Measurements from ENCODE around the gene ZNF263. TPM values are rescaled to one million over a fixed set of nuclear protein-coding genes. Genes with fewer than 3 reads are reported as not detected.

ZNF263 gene
- total and polyA plus RNA-seq, 2 experiments from 2014 or later: 9.2 to 66.9 TPM

DNA sequence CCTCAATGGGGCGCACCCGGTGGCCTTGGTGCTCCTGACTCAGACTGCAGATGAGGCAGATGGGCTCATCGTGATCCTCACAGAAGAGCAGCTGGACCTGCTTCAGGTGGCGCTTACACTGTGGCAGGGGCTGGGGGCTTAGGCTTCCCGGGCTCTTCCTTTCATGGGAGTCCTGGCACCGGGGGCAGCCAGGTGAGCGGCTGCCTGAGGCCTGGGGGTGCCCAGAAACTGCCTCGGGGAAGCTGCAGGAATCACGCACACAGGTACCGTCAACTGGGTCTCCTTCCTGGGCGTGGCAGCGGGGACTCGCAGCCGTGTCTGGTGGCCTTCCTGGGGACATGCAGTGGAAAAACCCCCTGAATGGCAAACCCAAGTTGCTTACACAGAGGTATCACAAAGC, 33.8 kb upstream of the ZNF263 start:
- ATAC-seq (no peak), DNase-seq (ENCODE audit: low spot score) (no peak)
- TF ChIP-seq, protein P1, sequence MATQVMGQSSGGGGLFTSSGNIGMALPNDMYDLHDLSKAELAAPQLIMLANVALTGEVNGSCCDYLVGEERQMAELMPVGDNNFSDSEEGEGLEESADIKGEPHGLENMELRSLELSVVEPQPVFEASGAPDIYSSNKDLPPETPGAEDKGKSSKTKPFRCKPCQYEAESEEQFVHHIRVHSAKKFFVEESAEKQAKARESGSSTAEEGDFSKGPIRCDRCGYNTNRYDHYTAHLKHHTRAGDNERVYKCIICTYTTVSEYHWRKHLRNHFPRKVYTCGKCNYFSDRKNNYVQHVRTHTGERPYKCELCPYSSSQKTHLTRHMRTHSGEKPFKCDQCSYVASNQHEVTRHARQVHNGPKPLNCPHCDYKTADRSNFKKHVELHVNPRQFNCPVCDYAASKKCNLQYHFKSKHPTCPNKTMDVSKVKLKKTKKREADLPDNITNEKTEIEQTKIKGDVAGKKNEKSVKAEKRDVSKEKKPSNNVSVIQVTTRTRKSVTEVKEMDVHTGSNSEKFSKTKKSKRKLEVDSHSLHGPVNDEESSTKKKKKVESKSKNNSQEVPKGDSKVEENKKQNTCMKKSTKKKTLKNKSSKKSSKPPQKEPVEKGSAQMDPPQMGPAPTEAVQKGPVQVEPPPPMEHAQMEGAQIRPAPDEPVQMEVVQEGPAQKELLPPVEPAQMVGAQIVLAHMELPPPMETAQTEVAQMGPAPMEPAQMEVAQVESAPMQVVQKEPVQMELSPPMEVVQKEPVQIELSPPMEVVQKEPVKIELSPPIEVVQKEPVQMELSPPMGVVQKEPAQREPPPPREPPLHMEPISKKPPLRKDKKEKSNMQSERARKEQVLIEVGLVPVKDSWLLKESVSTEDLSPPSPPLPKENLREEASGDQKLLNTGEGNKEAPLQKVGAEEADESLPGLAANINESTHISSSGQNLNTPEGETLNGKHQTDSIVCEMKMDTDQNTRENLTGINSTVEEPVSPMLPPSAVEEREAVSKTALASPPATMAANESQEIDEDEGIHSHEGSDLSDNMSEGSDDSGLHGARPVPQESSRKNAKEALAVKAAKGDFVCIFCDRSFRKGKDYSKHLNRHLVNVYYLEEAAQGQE (IDR thresholded peaks at IDR 0.05; ENCODE audit: unreplicated experiment): no peak
- TF ChIP-seq, protein P2, sequence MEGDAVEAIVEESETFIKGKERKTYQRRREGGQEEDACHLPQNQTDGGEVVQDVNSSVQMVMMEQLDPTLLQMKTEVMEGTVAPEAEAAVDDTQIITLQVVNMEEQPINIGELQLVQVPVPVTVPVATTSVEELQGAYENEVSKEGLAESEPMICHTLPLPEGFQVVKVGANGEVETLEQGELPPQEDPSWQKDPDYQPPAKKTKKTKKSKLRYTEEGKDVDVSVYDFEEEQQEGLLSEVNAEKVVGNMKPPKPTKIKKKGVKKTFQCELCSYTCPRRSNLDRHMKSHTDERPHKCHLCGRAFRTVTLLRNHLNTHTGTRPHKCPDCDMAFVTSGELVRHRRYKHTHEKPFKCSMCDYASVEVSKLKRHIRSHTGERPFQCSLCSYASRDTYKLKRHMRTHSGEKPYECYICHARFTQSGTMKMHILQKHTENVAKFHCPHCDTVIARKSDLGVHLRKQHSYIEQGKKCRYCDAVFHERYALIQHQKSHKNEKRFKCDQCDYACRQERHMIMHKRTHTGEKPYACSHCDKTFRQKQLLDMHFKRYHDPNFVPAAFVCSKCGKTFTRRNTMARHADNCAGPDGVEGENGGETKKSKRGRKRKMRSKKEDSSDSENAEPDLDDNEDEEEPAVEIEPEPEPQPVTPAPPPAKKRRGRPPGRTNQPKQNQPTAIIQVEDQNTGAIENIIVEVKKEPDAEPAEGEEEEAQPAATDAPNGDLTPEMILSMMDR (conservative IDR thresholded peaks at IDR 0.05; ENCODE audit: low read depth in 2 of 2): no peak
- no peak for TF ChIP-seq EZH2phosphoT487 (IDR thresholded peaks at IDR 0.05; ENCODE audit: unreplicated experiment)
- TF ChIP-seq NANOG (IDR thresholded peaks at IDR 0.05; ENCODE audit: borderline replicate concordance): no peak
- TF ChIP-seq, protein P3, sequence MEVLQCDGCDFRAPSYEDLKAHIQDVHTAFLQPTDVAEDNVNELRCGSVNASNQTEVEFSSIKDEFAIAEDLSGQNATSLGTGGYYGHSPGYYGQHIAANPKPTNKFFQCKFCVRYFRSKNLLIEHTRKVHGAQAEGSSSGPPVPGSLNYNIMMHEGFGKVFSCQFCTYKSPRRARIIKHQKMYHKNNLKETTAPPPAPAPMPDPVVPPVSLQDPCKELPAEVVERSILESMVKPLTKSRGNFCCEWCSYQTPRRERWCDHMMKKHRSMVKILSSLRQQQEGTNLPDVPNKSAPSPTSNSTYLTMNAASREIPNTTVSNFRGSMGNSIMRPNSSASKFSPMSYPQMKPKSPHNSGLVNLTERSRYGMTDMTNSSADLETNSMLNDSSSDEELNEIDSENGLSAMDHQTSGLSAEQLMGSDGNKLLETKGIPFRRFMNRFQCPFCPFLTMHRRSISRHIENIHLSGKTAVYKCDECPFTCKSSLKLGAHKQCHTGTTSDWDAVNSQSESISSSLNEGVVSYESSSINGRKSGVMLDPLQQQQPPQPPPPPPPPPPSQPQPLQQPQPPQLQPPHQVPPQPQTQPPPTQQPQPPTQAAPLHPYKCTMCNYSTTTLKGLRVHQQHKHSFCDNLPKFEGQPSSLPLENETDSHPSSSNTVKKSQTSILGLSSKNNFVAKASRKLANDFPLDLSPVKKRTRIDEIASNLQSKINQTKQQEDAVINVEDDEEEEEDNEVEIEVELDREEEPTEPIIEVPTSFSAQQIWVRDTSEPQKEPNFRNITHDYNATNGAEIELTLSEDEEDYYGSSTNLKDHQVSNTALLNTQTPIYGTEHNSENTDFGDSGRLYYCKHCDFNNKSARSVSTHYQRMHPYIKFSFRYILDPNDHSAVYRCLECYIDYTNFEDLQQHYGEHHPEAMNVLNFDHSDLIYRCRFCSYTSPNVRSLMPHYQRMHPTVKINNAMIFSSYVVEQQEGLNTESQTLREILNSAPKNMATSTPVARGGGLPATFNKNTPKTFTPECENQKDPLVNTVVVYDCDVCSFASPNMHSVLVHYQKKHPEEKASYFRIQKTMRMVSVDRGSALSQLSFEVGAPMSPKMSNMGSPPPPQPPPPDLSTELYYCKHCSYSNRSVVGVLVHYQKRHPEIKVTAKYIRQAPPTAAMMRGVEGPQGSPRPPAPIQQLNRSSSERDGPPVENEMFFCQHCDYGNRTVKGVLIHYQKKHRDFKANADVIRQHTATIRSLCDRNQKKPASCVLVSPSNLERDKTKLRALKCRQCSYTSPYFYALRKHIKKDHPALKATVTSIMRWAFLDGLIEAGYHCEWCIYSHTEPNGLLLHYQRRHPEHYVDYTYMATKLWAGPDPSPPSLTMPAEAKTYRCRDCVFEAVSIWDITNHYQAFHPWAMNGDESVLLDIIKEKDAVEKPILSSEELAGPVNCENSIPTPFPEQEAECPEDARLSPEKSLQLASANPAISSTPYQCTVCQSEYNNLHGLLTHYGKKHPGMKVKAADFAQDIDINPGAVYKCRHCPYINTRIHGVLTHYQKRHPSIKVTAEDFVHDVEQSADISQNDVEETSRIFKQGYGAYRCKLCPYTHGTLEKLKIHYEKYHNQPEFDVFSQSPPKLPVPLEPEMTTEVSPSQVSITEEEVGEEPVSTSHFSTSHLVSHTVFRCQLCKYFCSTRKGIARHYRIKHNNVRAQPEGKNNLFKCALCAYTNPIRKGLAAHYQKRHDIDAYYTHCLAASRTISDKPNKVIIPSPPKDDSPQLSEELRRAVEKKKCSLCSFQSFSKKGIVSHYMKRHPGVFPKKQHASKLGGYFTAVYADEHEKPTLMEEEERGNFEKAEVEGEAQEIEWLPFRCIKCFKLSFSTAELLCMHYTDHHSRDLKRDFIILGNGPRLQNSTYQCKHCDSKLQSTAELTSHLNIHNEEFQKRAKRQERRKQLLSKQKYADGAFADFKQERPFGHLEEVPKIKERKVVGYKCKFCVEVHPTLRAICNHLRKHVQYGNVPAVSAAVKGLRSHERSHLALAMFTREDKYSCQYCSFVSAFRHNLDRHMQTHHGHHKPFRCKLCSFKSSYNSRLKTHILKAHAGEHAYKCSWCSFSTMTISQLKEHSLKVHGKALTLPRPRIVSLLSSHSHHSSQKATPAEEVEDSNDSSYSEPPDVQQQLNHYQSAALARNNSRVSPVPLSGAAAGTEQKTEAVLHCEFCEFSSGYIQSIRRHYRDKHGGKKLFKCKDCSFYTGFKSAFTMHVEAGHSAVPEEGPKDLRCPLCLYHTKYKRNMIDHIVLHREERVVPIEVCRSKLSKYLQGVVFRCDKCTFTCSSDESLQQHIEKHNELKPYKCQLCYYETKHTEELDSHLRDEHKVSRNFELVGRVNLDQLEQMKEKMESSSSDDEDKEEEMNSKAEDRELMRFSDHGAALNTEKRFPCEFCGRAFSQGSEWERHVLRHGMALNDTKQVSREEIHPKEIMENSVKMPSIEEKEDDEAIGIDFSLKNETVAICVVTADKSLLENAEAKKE (CRISPR knock-in tag; IDR thresholded peaks at IDR 0.05): no peak
- TF ChIP-seq STAT1 (IDR thresholded peaks at IDR 0.05; ENCODE audit: unreplicated experiment): no peak
- no peak for TF ChIP-seq JUNB (IDR thresholded peaks at IDR 0.05; ENCODE audit: unreplicated experiment)
- TF ChIP-seq, protein P4, sequence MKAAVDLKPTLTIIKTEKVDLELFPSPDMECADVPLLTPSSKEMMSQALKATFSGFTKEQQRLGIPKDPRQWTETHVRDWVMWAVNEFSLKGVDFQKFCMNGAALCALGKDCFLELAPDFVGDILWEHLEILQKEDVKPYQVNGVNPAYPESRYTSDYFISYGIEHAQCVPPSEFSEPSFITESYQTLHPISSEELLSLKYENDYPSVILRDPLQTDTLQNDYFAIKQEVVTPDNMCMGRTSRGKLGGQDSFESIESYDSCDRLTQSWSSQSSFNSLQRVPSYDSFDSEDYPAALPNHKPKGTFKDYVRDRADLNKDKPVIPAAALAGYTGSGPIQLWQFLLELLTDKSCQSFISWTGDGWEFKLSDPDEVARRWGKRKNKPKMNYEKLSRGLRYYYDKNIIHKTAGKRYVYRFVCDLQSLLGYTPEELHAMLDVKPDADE (IDR thresholded peaks at IDR 0.05): no peak
- no peak for TF ChIP-seq POLR2AphosphoS5 (IDR thresholded peaks at IDR 0.05; ENCODE audit: low read depth)
- no peak for TF ChIP-seq ZNF331 (CRISPR knock-in tag; IDR thresholded peaks at IDR 0.05; ENCODE audit: low read depth)
- no peak for TF ChIP-seq ZNF114 (CRISPR knock-in tag; IDR thresholded peaks at IDR 0.05)
- no peak for TF ChIP-seq CREB1 (CRISPR knock-in tag; IDR thresholded peaks at IDR 0.05; ENCODE audit: low read depth)
- TF ChIP-seq EZH2 (IDR thresholded peaks at IDR 0.05; ENCODE audit: low read depth, unreplicated experiment): no peak
- H3K27me3 Mint-ChIP-seq (ENCODE audit: insufficient read depth, low read depth, poor library complexity): peaks cover 3% of the 10 kb centered on the region
- H3K4me1 ChIP-seq (ENCODE audit: insufficient read depth): no peaks in the 10 kb centered on the region
- no peaks in the 10 kb centered on the region for H4K20me1 ChIP-seq (replicated peaks; ENCODE audit: insufficient read depth)
- no peaks in the 10 kb centered on the region for H3K27me3 ChIP-seq (ENCODE audit: insufficient read depth)
- no peaks in the 10 kb centered on the region for H3K4me1 Mint-ChIP-seq
- no peak overlapping the region for H3K4me2 ChIP-seq
- no peak overlapping the region for H3K4me3 ChIP-seq
- no peaks in the 10 kb centered on the region for H3K79me2 ChIP-seq (replicated peaks; ENCODE audit: insufficient read depth)
- no peak overlapping the region for H3K4me3 Mint-ChIP-seq
- no peak overlapping the region for H3K27ac ChIP-seq (ENCODE audit: low read depth)
- H3K27ac Mint-ChIP-seq: no peak overlapping the region
- H3K9me2 ChIP-seq (ENCODE audit: insufficient read depth): no peaks in the 10 kb centered on the region
- no peaks in the 10 kb centered on the region for H3F3A ChIP-seq (replicated peaks; ENCODE audit: low read depth)
- H3K36me3 Mint-ChIP-seq (ENCODE audit: low read depth): peaks cover 13% of the 10 kb centered on the region; the same call in 1 of the 3 replicates
- peaks cover 78% of the 10 kb centered on the region for H3K9me3 Mint-ChIP-seq
- no peaks in the 10 kb centered on the region for H3K36me3 ChIP-seq (ENCODE audit: insufficient read depth)
- H2AFZ ChIP-seq: no peak overlapping the region
